Breast epithelium (tissue), 3 donors: ENCODE data around the gene KCTD2.

Experiments used
- POLR2A ChIP-seq: fragments of 450-650 bp; IDR thresholded peaks from one replicate; pipeline ENCODE4 v1.6.1; 2016; ENCODE audit warnings: antibody characterized with exemption, mild to moderate bottlenecking, moderate library complexity
- POLR2AphosphoS5 ChIP-seq, 3 donors: sonication (generic); formaldehyde crosslinking; IDR thresholded peaks; one replicate each; pipeline ENCODE4 v1.6.1; 2017; ENCODE audit warnings: antibody characterized with exemption in 3 of 3
- TF ChIP-seq, protein P1 (sequence below), 3 donors: fragments of 450-650 bp; IDR thresholded peaks; one replicate each; pipeline ENCODE4 v1.5.1; 2016 to 2017; ENCODE audit warnings: antibody characterized with exemption in 3 of 3, mild to moderate bottlenecking in 3 of 3, moderate library complexity in 3 of 3

DNA sequence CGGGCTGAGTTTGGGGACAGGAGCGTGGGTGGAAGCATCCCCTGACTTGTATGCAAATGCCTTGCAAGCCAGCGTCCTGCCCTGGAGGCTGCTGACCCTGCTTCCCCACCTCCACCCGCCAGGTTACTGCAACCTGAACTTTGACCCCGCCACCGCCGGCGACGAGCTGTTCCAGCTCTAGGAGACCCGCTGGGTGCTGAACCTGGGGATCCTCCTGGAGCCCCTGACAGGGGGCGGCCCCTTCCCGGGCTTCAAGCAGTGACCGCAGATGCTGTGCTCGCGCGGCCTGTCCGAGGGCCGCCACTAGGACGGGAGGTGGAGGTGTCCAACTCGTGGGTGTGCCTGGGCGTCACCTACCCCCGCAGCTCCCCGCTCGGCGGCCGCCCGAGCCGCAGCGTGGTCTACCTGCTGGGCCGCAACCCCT, 30.1 kb downstream of the KCTD2 start:
- TF ChIP-seq, protein P1, sequence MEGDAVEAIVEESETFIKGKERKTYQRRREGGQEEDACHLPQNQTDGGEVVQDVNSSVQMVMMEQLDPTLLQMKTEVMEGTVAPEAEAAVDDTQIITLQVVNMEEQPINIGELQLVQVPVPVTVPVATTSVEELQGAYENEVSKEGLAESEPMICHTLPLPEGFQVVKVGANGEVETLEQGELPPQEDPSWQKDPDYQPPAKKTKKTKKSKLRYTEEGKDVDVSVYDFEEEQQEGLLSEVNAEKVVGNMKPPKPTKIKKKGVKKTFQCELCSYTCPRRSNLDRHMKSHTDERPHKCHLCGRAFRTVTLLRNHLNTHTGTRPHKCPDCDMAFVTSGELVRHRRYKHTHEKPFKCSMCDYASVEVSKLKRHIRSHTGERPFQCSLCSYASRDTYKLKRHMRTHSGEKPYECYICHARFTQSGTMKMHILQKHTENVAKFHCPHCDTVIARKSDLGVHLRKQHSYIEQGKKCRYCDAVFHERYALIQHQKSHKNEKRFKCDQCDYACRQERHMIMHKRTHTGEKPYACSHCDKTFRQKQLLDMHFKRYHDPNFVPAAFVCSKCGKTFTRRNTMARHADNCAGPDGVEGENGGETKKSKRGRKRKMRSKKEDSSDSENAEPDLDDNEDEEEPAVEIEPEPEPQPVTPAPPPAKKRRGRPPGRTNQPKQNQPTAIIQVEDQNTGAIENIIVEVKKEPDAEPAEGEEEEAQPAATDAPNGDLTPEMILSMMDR (IDR thresholded peaks at IDR 0.05): no peak
- TF ChIP-seq POLR2A: no peak
- no peak for TF ChIP-seq POLR2AphosphoS5 (IDR thresholded peaks at IDR 0.05)
